OCI-LY1 (cell line): ENCODE measurements around the gene TMEM143.

ENCODE experiments used
- H2AFZ ChIP-seq: fragments of 200-600 bp; sonication (generic), shearing (Covaris generic); 2 replicates; pipeline ENCODE4 v1.6.0; 2014; ENCODE audit warnings: antibody characterized with exemption, mild to moderate bottlenecking, low read length
- H3F3A ChIP-seq: fragments of 200-600 bp; sonication (generic), shearing (Covaris generic); 2 replicates; pipeline ENCODE4 v1.6.0; 2014; ENCODE audit warnings: mild to moderate bottlenecking, antibody characterized with exemption, low read length, moderate library complexity; ENCODE audit not compliant: insufficient read depth
- H3K27ac ChIP-seq: fragments of 200-600 bp; sonication (generic); 2 replicates; pipeline ENCODE4 v1.5.1; 2014; ENCODE audit warnings: low read length, mixed run types, mild to moderate bottlenecking, low read depth; ENCODE audit not compliant: poor library complexity, severe bottlenecking
- H3K27me3 ChIP-seq: fragments of 200-600 bp; sonication (generic); 2 replicates; pipeline ENCODE4 v1.6.0; 2014; ENCODE audit warnings: antibody characterized with exemption, mild to moderate bottlenecking, low read length, moderate library complexity; ENCODE audit not compliant: insufficient read depth
- H3K36me3 ChIP-seq: fragments of 200-600 bp; sonication (generic); 2 replicates; pipeline ENCODE4 v1.6.1; 2014; ENCODE audit warnings: mild to moderate bottlenecking, antibody characterized with exemption, low read length, moderate library complexity, mixed read lengths; ENCODE audit not compliant: insufficient read depth
- H3K4me1 ChIP-seq: fragments of 200-600 bp; sonication (generic); 2 replicates; pipeline ENCODE4 v1.5.1; 2014; ENCODE audit warnings: mild to moderate bottlenecking, low read length, moderate library complexity; ENCODE audit not compliant: insufficient read depth, severe bottlenecking
- H3K4me2 ChIP-seq: fragments of 200-600 bp; sonication (generic), shearing (Covaris generic); 2 replicates; pipeline ENCODE4 v1.6.1; 2014; ENCODE audit warnings: low read length
- H3K4me3 ChIP-seq: fragments of 200-600 bp; sonication (generic); 2 replicates; pipeline ENCODE4 v1.5.1; 2014; ENCODE audit warnings: low read length, low read depth, mild to moderate bottlenecking, mixed read lengths; ENCODE audit not compliant: poor library complexity, severe bottlenecking
- H3K79me2 ChIP-seq: fragments of 200-600 bp; shearing (Covaris generic); 2 replicates; pipeline ENCODE4 v1.6.1; 2016; ENCODE audit warnings: mixed run types, low read length, mixed read lengths; ENCODE audit not compliant: insufficient read depth
- H3K9ac ChIP-seq: fragments of 200-600 bp; sonication (generic), shearing (Covaris generic); 2 replicates; pipeline ENCODE4 v1.6.1; 2014; ENCODE audit warnings: mild to moderate bottlenecking, low read length, mixed read lengths
- H3K9me2 ChIP-seq: fragments of 200-600 bp; sonication (generic), shearing (Covaris generic); 2 replicates; pipeline ENCODE4 v1.6.1; 2014; ENCODE audit warnings: low read depth, mild to moderate bottlenecking, low read length, mixed read lengths
- H3K9me3 ChIP-seq: fragments of 200-600 bp; shearing (Covaris generic); 2 replicates; pipeline ENCODE4 v1.6.1; 2014; ENCODE audit warnings: low read length, mixed read lengths
- H4K20me1 ChIP-seq: fragments of 200-600 bp; sonication (generic), shearing (Covaris generic); 2 replicates; pipeline ENCODE4 v1.6.0; 2016; ENCODE audit warnings: mild to moderate bottlenecking, low read length; ENCODE audit not compliant: insufficient read depth
- EZH2 ChIP-seq: fragments of 200-600 bp; sonication (generic), shearing (Covaris generic); IDR thresholded peaks from 2 replicates; pipeline ENCODE4 v1.8.0; 2017; ENCODE audit warnings: borderline replicate concordance, mixed run types, mild to moderate bottlenecking, antibody characterized with exemption, low read length, moderate library complexity, mixed read lengths
- TF ChIP-seq, protein P1 (sequence below): fragments of 200-600 bp; sonication (generic), shearing (Covaris generic); IDR thresholded peaks from 2 replicates; pipeline ENCODE4 v1.5.1; 2017; ENCODE audit warnings: mild to moderate bottlenecking, antibody characterized with exemption, low read length, moderate library complexity, mixed read lengths

Gene TMEM143

DNA sequence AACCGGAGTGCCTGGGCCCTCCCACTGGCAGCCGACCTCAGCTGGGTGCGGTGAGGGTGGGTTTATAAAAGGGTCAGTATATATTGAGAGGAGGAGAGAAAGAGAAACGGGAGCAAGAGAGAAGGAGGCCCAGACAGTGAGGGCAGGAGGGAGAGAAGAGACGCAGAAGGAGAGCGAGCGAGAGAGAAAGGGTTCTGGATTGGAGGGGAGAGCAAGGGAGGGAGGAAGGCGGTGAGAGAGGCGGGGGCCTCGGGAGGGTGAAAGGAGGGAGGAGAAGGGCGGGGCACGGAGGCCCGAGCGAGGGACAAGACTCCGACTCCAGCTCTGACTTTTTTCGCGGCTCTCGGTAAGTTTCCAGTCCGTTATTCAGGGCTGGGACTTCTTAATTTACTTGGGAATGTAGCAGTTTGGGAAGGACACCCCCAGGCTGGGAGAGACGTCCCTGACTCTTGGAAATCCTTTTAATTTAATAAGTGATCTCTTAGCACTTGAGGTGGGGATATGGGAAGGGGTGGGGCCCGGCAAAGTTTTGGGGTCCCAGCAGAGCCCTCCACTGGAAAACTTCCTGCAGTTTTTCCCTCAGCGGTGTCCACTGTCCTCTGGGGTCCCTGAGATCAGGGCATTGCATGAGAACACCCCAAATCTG, 38.4 kb downstream of the TMEM143 start, which contains the start of gene EMP3:
TSS of gene EMP3 (plus strand) at position 288 of the 646 bp plus-strand sequence. CDS start 1,293 bp downstream, outside the sequence.
- Histone ChIP-seq H3K9me3 (no peaks in the 10 kb centered on the region), H3K4me2 (peak within 1 kb of the TSS; percentile 59), H3K9ac (peak within 1 kb of the TSS; percentile 59), H3K27ac (peak within 1 kb of the TSS; percentile 37), H2AFZ (no peak within 1 kb of the TSS), H3K36me3 (no peaks in the 10 kb centered on the region), H4K20me1 (no peaks in the 10 kb centered on the region), H3K27me3 (no peaks in the 10 kb centered on the region), H3K9me2 (no peaks in the 10 kb centered on the region), H3K79me2 (no peaks in the 10 kb centered on the region), H3K4me1 (peaks cover 48% of the 10 kb centered on the region), H3K4me3 (peak within 1 kb of the TSS; percentile 59), H3F3A (no peaks in the 10 kb centered on the region)
- TF ChIP-seq, protein P1, sequence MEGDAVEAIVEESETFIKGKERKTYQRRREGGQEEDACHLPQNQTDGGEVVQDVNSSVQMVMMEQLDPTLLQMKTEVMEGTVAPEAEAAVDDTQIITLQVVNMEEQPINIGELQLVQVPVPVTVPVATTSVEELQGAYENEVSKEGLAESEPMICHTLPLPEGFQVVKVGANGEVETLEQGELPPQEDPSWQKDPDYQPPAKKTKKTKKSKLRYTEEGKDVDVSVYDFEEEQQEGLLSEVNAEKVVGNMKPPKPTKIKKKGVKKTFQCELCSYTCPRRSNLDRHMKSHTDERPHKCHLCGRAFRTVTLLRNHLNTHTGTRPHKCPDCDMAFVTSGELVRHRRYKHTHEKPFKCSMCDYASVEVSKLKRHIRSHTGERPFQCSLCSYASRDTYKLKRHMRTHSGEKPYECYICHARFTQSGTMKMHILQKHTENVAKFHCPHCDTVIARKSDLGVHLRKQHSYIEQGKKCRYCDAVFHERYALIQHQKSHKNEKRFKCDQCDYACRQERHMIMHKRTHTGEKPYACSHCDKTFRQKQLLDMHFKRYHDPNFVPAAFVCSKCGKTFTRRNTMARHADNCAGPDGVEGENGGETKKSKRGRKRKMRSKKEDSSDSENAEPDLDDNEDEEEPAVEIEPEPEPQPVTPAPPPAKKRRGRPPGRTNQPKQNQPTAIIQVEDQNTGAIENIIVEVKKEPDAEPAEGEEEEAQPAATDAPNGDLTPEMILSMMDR, result no peak
- no peak for TF ChIP-seq EZH2

DNA sequence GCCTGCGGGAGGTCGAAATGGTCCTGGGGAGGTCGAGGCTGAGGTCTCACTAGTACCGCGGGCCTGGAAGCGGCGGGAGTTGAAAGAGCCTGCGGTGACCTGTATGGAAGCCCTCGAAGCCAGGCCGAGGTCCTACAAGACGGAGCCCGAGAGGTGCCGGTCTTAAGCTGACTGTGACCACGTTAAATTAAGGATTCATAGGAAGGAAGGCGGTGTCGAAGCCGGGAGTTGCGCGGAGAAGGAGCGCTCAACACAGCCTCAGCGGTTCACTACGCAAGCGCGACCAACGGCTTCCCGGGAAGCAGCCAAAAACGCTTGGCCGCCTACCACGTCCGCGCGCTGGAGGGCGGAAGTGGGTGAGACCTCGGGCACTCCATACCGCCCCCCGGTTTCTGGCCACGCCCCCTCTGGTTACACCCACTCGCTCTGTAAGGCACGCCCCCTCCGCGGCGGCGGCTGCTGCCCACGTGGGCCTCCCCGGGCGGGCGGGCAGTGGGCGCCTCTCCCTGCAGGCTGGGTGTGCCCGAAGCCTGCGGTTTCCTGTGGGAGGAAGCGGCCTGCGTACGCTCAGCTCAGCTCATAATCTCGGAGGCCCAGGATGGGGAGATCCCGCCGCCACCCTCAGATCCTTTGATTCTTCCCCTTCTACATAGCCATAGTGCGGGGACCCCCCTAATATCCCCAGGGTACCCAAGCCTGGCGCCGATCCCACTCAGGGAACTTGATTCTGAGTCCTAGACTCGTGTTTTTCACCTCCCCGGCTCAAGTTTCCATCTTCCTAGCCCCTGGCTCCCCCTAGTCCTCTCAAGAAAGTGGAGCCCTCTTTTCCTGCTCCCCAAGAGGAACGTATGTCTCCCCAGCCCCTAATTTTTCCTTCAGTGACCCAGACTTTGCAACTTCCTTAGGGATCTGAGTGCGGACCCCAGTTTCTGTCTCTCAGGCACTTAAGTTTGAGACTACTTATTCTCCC, 41.8 kb downstream of the TMEM143 start:
- Histone ChIP-seq H2AFZ (no peak overlapping the region), H3K4me1 (peaks cover 40% of the 10 kb centered on the region), H4K20me1 (no peaks in the 10 kb centered on the region), H3K36me3 (no peaks in the 10 kb centered on the region), H3K27ac (peak overlapping the region; percentile 93), H3K4me3 (peak overlapping the region; percentile 71), H3K27me3 (no peaks in the 10 kb centered on the region), H3K9ac (peak overlapping the region; percentile 89), H3K9me2 (no peaks in the 10 kb centered on the region), H3K4me2 (peak overlapping the region; percentile 88), H3K9me3 (no peaks in the 10 kb centered on the region), H3F3A (no peaks in the 10 kb centered on the region), H3K79me2 (no peaks in the 10 kb centered on the region)
- TF ChIP-seq, protein P1, result no peak
- no peak for TF ChIP-seq EZH2

DNA sequence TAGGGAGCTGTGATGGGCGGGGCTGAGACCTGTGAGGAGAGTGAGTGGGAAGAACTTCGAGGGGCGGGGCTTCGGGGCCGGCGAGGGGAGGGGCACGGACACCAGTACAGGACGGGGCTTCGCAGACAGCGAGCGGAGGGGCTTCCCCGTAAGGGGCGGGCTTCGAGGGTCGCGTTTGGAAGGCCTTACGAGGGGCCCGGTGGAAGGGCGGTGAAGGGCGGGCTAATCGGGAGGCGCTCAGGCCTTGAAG, 42.4 kb downstream of the TMEM143 start:
- peak overlapping the region; percentile 71 for H3K4me3 ChIP-seq
- peak overlapping the region; percentile 88 for H3K4me2 ChIP-seq
- peaks cover 40% of the 10 kb centered on the region for H3K4me1 ChIP-seq
- H3F3A ChIP-seq, result no peaks in the 10 kb centered on the region
- no peaks in the 10 kb centered on the region for H3K9me3 ChIP-seq
- peak overlapping the region; percentile 93 for H3K27ac ChIP-seq
- TF ChIP-seq, protein P1, result no peak
- TF ChIP-seq EZH2, result no peak
- no peak overlapping the region for H2AFZ ChIP-seq
- H3K9me2 ChIP-seq, result no peaks in the 10 kb centered on the region
- no peaks in the 10 kb centered on the region for H4K20me1 ChIP-seq
- peak overlapping the region; percentile 89 for H3K9ac ChIP-seq
- no peaks in the 10 kb centered on the region for H3K79me2 ChIP-seq
- H3K27me3 ChIP-seq, result no peaks in the 10 kb centered on the region
- no peaks in the 10 kb centered on the region for H3K36me3 ChIP-seq
